ENCODE data around the gene TRPV5. TPM values are rescaled to one million over a fixed set of nuclear protein-coding genes. Genes with fewer than 3 reads are reported as not detected.
"Not testable (repeated sequence)": the region's sequence is repeated elsewhere in the genome, so short reads cannot be mapped to it uniquely, and the experiment has no call there.

The TRPV5 gene
- not detected in 3 replicates for total RNA-seq
- long read RNA-seq = 0 reads

GRCh38 chr7:142933624-142934023 is at the start of gene TRPV5:
TRPV5 (minus strand) TSS chr7:142933746; CDS start chr7:142933459, 287 bp downstream.
- Mint-ChIP-seq H3K4me3 (ENCODE audit: unreplicated experiment) (no peak within 1 kb of the TSS), H3K4me1 (ENCODE audit: low read depth) (no peaks in the 10 kb centered on the region), H3K27me3 (ENCODE audit: low read depth) (peaks cover 2% of the 10 kb centered on the region), H3K27ac (ENCODE audit: unreplicated experiment) (no peak within 1 kb of the TSS), H3K36me3 (ENCODE audit: low read depth) (no peaks in the 10 kb centered on the region), H3K9me3 (ENCODE audit: low read depth) (peaks cover 7% of the 10 kb centered on the region)
- TF ChIP-seq, protein P1, sequence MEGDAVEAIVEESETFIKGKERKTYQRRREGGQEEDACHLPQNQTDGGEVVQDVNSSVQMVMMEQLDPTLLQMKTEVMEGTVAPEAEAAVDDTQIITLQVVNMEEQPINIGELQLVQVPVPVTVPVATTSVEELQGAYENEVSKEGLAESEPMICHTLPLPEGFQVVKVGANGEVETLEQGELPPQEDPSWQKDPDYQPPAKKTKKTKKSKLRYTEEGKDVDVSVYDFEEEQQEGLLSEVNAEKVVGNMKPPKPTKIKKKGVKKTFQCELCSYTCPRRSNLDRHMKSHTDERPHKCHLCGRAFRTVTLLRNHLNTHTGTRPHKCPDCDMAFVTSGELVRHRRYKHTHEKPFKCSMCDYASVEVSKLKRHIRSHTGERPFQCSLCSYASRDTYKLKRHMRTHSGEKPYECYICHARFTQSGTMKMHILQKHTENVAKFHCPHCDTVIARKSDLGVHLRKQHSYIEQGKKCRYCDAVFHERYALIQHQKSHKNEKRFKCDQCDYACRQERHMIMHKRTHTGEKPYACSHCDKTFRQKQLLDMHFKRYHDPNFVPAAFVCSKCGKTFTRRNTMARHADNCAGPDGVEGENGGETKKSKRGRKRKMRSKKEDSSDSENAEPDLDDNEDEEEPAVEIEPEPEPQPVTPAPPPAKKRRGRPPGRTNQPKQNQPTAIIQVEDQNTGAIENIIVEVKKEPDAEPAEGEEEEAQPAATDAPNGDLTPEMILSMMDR (IDR thresholded peaks at IDR 0.05) = no peak
- no peak for DNase-seq (ENCODE audit: low spot score)

DNA sequence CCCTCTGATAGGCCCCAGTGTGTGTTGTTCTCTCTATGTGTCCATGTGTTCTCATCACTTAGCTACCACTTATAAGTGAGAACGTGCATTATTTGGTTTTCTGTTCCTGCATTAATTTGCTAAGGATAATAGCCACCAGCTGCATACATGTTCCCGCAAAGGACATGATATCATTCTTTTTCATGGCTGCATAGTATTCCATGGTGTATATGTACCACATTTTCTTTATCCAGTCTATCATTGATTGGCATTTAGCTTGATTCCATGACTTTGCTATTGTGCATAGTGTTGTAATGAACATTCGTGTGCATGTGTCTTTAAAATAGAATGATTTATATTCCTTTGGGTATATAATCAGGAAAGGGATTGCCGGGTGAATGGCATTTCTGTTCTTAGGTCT is 44.9 kb upstream of the TRPV5 start:
- H3K36me3 Mint-ChIP-seq (ENCODE audit: low read depth); DNase-seq (ENCODE audit: low spot score); H3K4me3 Mint-ChIP-seq (ENCODE audit: unreplicated experiment); H3K27ac Mint-ChIP-seq (ENCODE audit: unreplicated experiment); H3K4me1 Mint-ChIP-seq (ENCODE audit: low read depth); H3K27me3 Mint-ChIP-seq (ENCODE audit: low read depth): not testable (repeated sequence)
- H3K9me3 Mint-ChIP-seq (ENCODE audit: low read depth) = peaks cover 50% of the 10 kb centered on the region

DNA sequence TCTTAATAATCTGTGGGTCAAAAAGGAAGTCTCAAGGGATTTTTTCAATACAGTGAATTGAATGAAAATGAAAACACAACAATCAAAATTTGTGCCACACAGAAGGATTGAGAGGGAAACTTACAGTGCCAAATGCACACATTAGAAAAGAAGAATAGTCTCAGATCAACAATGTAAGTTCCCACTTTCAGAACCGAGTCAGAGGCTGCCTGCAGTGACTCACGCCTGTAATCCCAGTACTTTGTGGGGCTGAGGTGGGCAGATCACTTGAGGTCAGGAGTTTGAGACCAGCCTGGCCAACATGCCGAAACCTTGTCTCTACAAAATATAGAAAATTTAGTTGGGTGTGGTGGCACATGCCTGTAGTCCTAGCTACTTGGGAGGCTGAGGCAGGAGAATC is 41.1 kb upstream of the TRPV5 start:
- no peak for DNase-seq (ENCODE audit: low spot score)
- TF ChIP-seq, protein P1 (IDR thresholded peaks at IDR 0.05) = no peak
- H3K4me3 Mint-ChIP-seq (ENCODE audit: unreplicated experiment) = no peak overlapping the region
- no peak overlapping the region for H3K27ac Mint-ChIP-seq (ENCODE audit: unreplicated experiment)
- no peaks in the 10 kb centered on the region for H3K36me3 Mint-ChIP-seq (ENCODE audit: low read depth)
- H3K9me3 Mint-ChIP-seq (ENCODE audit: low read depth) = peaks cover 28% of the 10 kb centered on the region
- H3K4me1 Mint-ChIP-seq (ENCODE audit: low read depth) = no peaks in the 10 kb centered on the region
- H3K27me3 Mint-ChIP-seq (ENCODE audit: low read depth) = no peaks in the 10 kb centered on the region

DNA sequence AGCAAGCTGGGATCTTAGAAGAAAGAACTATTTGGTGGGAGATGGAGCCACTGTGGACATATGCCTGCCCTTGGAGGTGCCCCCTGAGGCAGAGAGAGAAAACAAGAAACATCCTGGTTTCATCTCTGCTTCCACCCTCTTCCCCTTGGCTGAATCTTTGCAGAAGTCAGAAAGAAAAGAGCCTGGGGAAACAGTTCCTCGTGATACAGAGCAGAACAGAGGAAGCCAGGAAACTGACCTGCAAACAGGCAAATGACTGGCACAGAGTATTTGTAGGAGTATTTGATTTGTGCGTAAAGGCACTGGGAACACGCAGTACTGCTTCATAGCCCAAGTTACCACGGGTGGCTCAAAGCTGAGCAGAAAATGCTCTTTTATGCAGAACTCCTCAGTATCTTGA is 35.6 kb upstream of the TRPV5 start:
- Mint-ChIP-seq H3K9me3 (ENCODE audit: low read depth) (peaks cover 10% of the 10 kb centered on the region), H3K36me3 (ENCODE audit: low read depth) (no peaks in the 10 kb centered on the region), H3K4me1 (ENCODE audit: low read depth) (no peaks in the 10 kb centered on the region), H3K4me3 (ENCODE audit: unreplicated experiment) (no peak overlapping the region), H3K27me3 (ENCODE audit: low read depth) (no peaks in the 10 kb centered on the region), H3K27ac (ENCODE audit: unreplicated experiment) (no peak overlapping the region)
- TF ChIP-seq, protein P1 (IDR thresholded peaks at IDR 0.05) = no peak
- DNase-seq (ENCODE audit: low spot score) = no peak

GRCh38 chr7:142968229-142968628 is 34.7 kb upstream of the TRPV5 start:
- Mint-ChIP-seq H3K4me1 (ENCODE audit: low read depth) (no peaks in the 10 kb centered on the region), H3K4me3 (ENCODE audit: unreplicated experiment) (no peak overlapping the region), H3K36me3 (ENCODE audit: low read depth) (no peaks in the 10 kb centered on the region), H3K9me3 (ENCODE audit: low read depth) (peaks cover 3% of the 10 kb centered on the region), H3K27me3 (ENCODE audit: low read depth) (no peaks in the 10 kb centered on the region), H3K27ac (ENCODE audit: unreplicated experiment) (no peak overlapping the region)
- TF ChIP-seq, protein P1 (IDR thresholded peaks at IDR 0.05) = no peak
- DNase-seq (ENCODE audit: low spot score) = no peak

DNA sequence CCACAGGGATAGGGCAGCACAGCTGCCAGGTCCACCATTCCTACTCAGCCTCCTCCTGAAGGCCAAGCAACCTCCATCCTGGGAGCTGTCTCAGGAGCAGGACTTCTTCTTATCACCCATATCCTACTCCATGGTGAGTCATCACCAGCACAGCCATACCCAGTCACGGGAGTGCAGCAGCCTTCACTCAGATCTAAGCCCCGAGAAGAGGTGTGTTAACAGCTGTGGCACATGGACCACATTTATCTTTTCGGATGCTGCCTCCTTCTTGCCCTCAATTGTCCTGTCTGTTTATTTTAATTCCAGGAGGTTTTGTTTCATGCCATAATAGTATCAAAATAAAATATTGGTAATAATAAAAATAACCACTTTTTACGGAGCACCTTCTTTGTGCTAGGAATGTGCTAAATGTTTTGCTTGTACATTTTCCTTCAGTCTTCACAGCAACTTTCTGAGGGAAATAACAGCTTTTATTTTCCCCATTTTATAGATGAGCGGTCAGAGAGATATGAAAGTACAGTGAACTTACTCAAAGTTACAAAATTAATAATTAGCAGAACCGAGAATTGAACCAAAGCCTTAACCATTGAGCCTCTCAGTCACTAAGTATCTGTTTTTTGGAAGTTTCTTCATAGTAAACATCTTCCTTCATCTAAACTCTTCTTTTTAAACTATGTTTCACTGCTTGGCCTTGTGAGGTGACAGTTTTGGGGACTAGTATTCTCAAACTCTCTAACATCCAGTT is 31.1 kb upstream of the TRPV5 start:
- TF ChIP-seq, protein P1 (IDR thresholded peaks at IDR 0.05) = no peak
- no peaks in the 10 kb centered on the region for H3K27me3 Mint-ChIP-seq (ENCODE audit: low read depth)
- no peaks in the 10 kb centered on the region for H3K9me3 Mint-ChIP-seq (ENCODE audit: low read depth)
- no peaks in the 10 kb centered on the region for H3K36me3 Mint-ChIP-seq (ENCODE audit: low read depth)
- H3K4me3 Mint-ChIP-seq (ENCODE audit: unreplicated experiment) = no peak overlapping the region
- no peak overlapping the region for H3K27ac Mint-ChIP-seq (ENCODE audit: unreplicated experiment)
- DNase-seq (ENCODE audit: low spot score) = no peak
- no peaks in the 10 kb centered on the region for H3K4me1 Mint-ChIP-seq (ENCODE audit: low read depth)
